DND-41 (cell line): Measurements from ENCODE around the gene P2RY2.

ENCODE experiments used
- EZH2 ChIP-seq: IDR thresholded peaks from 3 replicates; pipeline ENCODE4 v1.6.1; 2012; ENCODE audit warnings: borderline replicate concordance, low read depth, mild to moderate bottlenecking, moderate library complexity, low read length, inconsistent platforms; ENCODE audit not compliant: severe bottlenecking
- TF ChIP-seq, protein P1 (sequence below): IDR thresholded peaks from 2 replicates; pipeline ENCODE4 v1.5.1; 2012; ENCODE audit warnings: borderline replicate concordance, low read length, moderate library complexity, mild to moderate bottlenecking; ENCODE audit not compliant: poor library complexity, severe bottlenecking; ENCODE audit errors: extremely low read depth

DNA sequence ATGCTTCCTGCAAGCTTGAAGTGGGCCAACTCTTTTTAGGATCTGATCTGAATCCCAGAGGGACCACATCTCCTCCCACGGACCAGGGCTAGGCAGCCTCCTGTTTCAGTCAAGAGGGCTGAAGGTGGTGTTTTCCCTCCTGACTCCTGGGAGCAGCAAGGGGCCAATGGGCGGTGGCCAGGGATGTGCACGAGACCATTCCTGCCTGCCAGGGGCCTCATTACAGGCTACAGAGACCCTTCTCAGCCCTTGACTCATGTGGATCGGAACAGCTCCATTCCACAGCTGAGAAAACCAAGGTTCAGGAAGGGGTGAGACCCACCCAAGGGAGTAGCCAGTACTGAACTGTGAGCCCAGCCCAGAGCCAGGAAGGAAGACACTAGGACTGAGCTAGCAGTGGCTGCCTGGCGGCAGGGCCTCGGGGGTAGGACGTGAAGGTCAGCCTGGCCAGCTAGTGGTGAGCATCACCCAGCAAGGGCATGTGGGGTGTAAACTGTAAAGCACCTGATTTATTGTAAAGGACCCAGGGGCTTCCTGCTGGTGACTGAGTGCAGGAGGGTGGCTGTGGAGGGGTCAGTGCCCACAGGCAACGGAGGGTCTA is 50.7 kb downstream of the P2RY2 start:
- TF ChIP-seq, protein P1, sequence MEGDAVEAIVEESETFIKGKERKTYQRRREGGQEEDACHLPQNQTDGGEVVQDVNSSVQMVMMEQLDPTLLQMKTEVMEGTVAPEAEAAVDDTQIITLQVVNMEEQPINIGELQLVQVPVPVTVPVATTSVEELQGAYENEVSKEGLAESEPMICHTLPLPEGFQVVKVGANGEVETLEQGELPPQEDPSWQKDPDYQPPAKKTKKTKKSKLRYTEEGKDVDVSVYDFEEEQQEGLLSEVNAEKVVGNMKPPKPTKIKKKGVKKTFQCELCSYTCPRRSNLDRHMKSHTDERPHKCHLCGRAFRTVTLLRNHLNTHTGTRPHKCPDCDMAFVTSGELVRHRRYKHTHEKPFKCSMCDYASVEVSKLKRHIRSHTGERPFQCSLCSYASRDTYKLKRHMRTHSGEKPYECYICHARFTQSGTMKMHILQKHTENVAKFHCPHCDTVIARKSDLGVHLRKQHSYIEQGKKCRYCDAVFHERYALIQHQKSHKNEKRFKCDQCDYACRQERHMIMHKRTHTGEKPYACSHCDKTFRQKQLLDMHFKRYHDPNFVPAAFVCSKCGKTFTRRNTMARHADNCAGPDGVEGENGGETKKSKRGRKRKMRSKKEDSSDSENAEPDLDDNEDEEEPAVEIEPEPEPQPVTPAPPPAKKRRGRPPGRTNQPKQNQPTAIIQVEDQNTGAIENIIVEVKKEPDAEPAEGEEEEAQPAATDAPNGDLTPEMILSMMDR = no peak
- no peak for TF ChIP-seq EZH2
